ENCODE measurements around the gene APOC3.

Gene APOC3

DNA sequence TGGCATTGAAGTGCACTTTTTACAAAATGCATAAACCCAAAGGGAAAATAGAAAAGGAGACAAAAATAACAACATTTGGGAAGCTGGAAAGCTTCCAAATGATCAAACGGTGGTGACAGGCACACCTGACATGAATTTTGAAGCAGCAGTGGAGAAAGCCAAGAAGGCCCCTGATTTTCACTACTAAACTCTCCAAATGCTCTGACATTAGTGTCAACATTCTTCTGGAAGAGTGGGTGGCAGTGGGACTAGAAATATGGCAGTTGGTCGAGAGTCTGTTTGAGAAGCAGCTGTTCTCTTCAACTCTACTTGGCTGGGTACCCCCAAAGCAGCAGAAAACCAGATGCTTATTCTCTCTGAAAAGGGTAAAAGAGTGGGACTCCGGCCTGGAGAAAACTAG is 25.7 kb upstream of the APOC3 start:
- no peak for DNase-seq (ENCODE audit: low read depth in 2 of 2)

DNA sequence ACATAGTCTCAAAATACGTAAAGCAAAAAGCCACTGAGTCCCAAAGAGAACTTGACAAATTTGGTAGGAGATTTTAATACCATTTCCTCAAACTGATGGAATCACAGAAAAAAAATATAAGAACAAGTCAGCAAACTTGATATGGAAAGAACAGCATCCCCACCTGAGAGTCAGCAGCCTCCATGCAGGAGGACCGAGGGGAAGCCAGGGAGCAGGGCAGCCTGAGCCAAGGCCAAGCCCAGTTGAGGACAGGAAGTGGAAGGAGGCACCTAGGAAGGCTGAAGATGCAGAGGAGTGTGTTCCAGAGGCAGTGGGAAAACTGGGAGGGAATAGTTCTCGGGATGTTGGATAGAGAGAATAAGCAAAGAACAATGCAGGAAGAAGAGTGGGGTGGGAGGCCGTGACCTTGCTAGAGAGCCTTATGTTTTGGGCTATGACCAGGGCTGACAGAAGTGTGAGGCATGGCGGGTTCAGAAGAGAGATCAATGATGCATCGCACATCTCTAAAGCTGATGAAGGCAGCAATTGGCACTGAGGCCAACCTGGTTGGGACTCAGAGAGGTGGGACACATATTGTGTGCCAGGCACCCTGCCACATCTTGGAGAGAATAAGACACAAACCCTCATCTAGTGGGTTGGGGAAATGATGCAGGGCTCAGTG is 22.0 kb upstream of the APOC3 start:
- no peak for DNase-seq (ENCODE audit: low read depth in 2 of 2)

DNA sequence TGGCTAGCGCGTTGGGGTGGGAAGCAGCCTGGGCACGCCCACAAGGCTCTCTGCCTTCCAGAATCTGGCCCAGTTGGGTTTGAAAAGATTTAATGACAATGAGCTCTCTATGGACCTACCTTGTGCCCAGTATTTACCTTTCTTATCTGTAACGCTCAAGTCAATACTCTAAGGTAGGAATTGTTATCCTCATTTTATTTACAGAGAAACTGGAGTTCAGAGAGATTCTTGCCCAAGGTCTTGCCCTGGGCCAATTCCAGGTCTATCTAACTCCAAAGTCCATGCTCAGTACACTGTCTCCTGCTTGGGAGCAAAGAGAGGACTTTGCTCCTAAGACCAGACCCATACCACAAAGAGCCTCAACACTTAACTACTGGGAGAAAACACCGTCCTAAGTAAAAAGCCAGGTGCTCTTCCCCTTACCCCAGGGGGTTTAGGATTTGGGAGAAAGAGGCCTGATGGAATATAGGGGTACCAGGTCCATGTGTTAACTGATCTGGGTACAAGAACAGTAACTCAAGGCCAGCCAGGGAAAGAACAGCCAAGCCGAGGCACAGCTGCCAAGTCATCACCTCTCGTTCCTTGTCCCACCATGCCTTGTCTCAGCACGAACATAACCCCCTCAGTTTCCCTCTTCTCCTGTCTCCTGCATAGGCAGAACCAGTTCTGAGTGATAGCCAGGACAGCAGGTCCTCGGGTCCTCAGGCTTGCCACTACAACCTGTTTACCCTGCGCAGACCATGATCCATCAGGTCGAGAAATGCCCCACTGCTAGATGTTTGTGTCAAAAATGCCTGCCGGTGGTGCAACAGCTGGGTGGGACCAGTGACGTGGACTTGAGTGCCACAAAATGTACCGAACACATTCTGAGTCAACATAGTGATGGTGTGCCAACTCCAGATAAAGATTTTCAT is 21.2 kb upstream of the APOC3 start:
- no peak for DNase-seq (ENCODE audit: low read depth in 2 of 2)

DNA sequence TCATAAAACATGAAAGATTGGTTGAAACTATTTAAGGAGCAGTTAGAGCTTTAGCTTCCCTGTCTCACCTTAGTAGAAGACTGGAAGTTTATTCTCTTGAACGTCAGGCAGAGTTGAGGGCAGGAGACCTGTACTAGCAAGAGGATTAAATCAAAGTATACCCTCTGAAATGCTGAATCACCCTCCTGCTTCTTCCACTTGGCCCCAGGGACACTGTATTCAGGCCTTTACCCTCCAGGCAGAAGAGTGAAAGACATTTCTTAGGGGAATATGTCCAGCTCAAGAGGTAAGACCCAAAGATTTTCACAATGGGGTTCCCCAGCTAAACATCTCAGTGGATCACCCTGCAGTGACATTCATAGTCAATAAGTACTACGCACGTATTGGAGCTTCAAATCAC is 18.5 kb upstream of the APOC3 start:
- DNase-seq (ENCODE audit: low read depth in 2 of 2): no peak

DNA sequence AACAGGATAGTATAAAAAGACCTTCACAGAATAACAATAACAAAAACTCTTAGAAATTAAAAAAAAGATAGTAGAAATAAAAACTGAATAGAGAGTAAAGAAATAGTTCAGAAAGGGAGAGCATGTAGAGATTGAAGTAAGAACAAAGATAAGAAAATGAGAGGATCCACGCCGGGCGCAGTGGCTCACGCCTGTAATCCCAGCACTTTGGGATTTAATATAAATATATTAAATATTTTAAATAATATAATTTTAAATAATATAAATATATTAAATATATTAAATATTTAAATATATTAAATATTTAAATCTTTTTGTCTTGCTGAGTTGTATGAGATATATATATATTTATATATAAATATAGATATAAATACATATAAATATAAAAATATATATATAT is 17.6 kb upstream of the APOC3 start:
- no peak for DNase-seq (ENCODE audit: low read depth in 2 of 2)

DNA sequence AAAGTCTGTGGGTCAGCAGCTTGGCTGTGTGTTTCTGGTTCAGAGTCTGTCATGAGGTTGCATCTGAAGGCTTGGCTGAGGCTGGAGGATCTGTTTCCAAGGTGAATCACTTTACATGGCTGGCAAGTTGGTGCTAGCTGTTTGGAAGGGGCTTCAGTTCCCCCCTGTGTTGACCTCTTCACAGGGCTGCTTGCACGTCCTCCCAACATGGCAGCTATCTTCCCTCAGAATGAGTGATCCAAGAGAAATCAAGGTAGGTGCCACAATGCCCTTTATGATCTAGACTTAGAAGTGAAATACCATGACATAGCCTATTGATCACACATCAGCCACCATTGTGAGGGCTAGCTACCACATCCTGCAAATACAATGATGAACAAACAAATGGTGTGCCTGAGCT is 16.5 kb upstream of the APOC3 start:
- no peak for DNase-seq (ENCODE audit: low read depth in 2 of 2)

DNA sequence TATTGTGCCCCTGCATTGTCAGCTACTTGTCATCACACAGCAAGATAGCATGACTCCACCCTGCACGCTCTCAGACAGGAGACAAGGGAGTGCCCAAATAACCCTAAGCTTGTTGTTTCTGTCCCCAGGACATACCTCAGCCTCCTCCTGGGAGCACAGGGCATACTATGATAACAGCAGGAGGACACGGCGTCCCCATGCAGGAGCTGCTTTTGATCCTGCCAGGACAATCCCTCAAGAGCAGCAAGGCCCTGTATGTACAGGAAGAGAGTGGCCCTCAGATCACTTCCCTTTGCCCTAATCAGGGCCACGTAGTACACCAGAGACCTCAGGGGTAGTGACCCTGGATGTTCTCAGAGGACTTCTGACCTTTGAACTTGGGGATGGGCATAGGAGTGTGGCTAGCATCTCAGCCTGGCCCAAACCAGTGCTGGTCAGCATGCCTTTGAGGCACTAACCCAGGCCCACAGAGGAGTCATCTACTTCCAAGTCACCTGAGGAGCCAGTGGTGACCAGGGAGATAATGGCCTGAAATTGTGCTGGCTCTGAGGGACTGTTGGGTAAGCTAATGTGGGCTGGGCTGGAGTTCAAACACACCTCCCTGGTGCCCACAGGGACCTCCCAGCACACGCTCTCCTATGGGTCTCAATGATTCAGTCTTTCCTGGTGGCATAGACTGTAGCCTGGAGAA is 15.8 kb upstream of the APOC3 start:
- DNase-seq (ENCODE audit: low read depth in 2 of 2): no peak

DNA sequence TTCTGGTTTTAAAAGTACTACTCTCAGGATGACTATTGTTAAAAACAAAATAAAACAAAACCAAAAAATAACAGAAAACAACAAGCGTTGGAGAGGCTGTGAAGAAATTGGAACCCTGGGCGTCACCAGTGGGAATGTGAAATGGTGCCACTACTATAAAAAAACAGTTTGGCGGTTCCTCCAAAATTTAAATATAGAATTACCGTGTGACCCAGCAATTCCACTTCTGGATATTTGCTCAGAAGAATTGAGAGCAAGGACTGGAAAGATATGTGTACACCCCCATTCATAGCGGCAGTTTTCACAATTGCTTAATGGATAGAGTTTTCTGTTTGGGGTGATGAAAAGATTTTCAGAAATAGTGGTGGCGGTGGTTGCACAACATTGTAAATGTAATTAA is 15.2 kb upstream of the APOC3 start:
- no peak for DNase-seq (ENCODE audit: low read depth in 2 of 2)

DNA sequence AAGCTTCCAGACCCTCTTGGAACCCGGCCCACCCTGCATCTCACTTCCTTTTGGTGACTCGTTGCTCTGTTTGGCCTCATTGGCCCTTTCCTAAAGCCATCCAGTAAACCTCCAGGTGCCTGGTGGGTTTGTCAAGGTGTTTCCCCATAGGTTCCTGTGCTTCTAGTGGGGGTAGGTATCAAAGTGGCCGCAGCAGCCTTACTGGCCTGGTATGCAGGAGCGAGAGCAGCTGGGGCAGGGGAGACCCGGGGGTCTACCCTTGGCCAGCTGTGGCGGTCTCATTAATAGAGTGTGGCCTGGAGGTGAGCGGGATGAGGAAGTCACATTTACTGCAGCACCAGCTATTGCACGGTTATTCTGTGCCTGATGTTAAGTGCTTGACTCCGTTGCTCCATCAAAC is 10.7 kb upstream of the APOC3 start:
- DNase-seq (ENCODE audit: low read depth in 2 of 2): no peak

DNA sequence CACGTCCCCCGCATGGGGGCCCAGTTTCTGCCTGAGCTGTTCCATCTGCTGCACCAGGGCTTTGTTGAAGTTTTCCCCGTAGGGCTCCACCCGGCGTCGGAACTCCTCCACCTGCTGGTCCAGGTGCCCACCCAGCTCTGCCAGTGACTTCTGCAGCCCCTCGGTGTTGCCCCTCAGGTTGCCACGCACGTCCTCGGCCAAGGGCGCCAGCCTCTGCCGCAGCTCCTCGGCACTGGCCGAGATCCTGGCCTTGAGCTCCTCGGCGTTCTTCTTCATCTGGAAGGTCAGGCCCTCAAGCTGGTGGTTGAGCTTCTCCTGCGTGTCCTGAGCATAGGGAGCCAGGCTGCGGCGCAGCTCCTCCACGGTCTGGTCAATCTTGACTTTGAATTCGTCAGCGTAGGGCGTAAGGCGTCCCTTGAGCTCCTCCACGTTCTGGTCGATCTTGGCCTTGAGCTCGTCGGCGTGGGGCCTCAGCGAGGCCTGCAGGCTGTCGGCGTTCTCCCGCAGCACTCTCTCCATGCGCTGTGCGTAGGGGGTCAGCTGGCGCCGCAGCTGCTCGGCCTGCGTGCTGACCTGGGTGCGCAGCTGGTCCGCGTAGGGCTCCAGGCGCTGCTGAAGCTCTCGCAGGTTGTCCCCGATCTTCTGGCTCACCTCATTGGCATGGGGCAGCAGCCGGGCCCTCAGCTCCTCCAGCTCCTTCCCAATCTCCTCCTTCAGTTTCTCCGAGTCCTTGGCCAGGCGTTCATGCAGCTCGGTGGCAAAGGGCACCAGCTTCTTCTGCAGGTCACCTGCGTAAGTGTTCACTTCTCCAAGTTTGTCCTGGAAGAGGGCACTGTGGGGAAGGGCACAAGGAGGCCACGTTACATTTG is 8.4 kb upstream of the APOC3 start:
- no peak for DNase-seq (ENCODE audit: low read depth in 2 of 2)

DNA sequence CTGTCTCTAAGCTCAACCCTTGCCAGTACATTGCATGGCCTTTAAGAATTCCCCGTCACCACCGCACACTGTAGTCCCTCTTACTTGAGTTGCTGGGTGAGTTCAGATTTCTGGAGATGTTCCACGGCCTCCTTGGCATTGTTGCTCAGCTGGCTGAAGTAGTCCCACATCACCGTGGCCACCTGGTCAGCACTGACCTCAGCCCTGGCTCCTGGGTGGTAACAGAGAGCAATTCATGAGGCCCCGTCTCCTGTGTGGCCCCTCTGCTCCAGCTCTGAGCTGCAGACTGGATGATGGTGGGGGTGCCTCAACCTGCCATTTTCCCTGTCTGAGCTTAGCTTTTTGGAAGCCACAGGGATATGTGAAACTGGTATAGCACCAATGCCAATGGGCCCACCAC is 7.1 kb upstream of the APOC3 start:
- DNase-seq (ENCODE audit: low read depth in 2 of 2): no peak

DNA sequence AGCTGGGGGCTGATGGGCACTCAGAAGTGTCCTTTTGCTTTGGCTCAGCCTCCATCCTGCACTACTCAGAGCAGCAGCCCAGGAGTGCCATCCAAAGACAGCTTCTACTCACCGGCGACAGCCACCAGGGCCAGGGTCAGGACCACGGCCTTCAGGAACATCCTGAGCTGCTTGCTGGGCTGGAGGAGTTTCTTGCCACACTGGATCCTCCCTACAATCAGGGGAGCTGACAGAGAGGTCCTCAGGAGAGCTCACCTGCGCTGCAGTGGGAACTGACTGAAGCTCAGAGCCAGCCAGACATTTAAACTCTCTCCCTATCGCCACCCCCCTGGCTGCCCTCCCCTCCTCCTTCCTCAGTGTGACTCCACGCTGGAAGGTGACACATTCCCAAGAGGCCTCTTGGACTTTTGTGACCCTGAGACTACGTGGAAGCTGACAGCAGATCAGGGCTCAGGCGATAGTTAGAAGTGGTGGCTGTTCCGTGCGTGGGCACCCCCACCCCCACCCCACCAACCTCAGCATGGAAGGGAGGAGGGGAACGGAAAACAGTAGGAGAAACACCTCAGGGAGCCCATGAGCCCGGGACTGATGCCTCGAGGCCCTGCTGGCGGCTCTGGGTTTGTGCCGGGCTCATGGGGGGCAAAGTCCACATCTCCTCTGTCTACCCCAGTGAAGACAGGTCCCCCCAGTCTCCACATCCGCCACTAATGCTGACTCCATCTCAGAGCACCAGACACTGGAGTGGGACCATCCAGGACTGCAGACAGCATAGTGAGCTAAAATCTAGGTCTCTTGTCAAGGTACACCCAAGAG is 6.5 kb upstream of the APOC3 start, which contains the start of gene APOA4:
Gene APOA4, minus strand, starts transcription at position 274 of the 813 bp plus-strand sequence. Its CDS starts 113 bp downstream, at position 161.
- DNase-seq (ENCODE audit: low read depth in 2 of 2): no peak

DNA sequence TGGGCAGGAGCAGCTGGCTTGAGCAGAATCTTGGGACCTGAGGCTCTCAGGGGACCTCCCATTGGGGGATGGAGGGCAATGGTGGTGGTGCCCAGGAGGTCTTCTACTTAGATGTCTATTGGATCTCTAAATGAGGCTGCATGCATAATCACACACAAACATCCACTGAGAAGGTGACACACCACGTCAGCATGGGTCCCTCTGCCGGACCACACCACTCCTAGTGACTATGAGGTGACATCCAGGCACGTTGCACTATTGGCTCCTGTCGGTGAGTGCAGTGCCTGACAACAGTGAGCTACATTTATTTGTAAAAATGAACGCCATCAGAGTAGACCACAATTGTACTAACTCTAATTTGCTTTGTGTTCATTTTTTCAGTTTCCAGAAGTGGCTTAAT is 4.3 kb upstream of the APOC3 start:
- DNase-seq (ENCODE audit: low read depth in 2 of 2): no peak

DNA sequence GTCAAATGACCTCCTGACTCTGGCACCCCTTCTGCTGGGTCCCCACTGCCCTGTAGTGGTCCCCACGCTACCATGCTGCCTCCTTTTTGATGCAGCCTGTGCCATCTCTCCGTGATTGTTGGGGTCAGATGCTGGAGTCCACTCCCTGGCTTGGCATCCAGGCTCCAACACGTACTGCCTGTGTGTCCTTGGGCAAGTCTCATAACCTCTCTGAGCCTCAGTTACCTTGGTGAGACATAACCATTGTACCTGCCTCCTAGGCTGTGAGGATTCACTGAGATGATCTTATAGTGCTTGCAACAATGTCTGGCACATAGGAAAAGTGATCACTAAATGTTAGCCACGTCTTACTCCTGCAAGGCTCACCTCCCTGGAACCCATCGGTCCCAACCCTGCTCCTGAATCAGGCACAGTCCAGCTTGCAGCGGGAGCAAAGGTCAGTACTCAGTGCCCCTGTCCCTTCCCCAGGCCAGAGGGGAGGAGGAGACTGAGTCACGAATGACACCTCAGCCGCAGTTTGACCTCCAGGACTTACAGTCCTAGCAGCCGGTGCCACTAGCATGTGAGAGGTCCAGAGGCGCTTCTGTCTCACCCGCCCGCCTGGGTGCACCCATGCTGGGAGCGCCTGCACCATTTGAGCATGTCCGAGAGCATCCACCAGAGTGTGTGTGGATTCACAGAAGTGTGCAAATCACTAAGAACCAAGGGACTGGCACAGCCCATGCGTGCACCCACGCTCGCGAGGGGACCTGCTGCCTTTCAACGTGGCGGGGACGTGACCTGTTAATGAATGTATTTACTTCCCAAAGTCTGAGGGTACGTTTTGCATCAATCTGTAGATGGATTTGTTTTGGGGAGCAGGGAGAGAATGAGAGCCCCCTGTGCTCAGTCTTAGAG is 3.6 kb upstream of the APOC3 start:
- no peak for DNase-seq (ENCODE audit: low read depth in 2 of 2)

DNA sequence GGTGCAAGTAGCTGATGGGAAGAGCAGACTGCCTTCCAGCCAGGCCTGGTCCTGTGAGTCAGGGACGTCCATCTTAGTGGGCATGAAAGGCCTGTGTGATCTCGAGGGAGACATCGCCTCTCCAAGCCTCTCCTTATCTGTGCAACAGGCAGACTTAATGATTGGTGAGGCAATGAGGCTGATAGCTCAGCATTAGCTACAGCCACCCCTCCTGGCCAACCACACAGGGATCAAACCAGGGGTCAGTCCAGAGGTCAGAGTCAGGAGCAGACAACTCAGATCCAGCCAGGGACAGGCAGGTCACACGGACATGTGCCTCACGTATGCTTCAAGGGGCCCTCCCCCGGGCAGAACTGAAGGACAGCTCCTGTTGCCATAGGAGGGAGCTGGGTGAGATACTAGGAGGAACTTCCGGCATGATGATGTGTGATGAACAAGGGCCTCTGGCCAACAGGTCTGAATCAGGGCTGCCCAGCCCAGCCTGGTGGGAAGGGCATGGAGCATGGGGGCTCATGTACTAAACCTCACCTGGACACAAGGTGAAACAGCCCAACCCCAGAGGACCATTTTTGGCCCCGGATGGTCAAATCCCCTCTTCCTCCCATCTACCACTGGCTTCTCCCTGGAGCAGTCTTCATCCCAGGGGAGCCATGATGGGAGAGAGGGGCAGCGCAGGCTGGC is 2.8 kb upstream of the APOC3 start:
- DNase-seq (ENCODE audit: low read depth in 2 of 2): no peak

DNA sequence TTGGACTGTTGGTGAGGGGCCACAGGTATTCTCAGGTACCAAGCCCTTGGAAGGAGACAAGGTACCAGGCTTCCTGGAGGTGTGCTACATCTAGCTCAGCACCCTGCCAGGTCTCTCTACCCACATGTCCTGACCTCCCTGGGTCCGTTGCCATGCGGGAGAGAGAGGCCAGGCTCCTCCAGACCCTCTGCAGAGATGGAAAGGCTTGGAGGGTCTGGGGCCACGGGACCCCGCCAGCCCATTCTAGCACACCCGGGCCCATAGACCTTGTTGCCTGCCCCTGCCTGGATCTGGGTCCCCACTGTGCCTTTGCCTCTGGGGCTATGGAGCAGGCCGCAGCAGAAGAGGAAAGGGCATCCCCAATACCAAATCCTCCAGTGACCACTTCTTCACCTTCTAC is 2.2 kb upstream of the APOC3 start:
- no peak for DNase-seq (ENCODE audit: low read depth in 2 of 2)

DNA sequence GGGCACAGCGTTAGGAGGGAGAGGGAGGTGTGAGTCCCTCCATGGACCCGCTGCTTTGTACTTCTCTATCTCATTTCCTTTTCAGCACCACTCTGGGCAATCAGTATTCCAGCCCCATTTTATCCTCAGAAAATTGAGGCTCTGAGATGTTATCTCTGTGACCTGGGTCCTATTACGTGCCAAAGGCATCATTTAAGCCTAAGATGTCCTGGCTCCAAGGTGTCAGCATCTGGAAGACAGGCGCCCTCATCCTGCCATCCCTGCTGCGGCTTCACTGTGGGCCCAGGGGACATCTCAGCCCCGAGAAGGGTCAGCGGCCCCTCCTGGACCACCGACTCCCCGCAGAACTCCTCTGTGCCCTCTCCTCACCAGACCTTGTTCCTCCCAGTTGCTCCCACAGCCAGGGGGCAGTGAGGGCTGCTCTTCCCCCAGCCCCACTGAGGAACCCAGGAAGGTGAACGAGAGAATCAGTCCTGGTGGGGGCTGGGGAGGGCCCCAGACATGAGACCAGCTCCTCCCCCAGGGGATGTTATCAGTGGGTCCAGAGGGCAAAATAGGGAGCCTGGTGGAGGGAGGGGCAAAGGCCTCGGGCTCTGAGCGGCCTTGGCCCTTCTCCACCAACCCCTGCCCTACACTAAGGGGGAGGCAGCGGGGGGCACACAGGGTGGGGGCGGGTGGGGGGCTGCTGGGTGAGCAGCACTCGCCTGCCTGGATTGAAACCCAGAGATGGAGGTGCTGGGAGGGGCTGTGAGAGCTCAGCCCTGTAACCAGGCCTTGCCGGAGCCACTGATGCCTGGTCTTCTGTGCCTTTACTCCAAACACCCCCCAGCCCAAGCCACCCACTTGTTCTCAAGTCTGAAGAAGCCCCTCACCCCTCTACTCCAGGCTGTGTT is 829 bp upstream of the APOC3 start:
- no peak for DNase-seq (ENCODE audit: low read depth in 2 of 2)

Measured in stimulated activated CD4-positive, alpha-beta T cell treated with anti-CD3 and anti-CD28 coated beads, Interleukin-15, amount 100 ng/mL, for 48 hours (primary cell).